Globus pallidus (tissue), 1 donor: Measurements from ENCODE around the gene WDR35.

ENCODE experiments used
- DNase-seq: peaks from one replicate; pipeline ENCODE4 v3.0.0-alpha.2; 2015; ENCODE audit warnings: low spot score

Gene WDR35

GRCh38 chr2:19868701-19869580, 121.0 kb downstream of the WDR35 start:
- DNase-seq = no peak

GRCh38 chr2:19868224-19868623, 121.7 kb downstream of the WDR35 start:
- DNase-seq = no peak

- no peak for DNase-seq
Measured at GRCh38 chr2:19866771-19867170, 123.1 kb downstream of the WDR35 start.

- DNase-seq = no peak
Measured at GRCh38 chr2:19865151-19865550, 124.8 kb downstream of the WDR35 start.

- no peak for DNase-seq
Measured at GRCh38 chr2:19864381-19864780, 125.5 kb downstream of the WDR35 start.

GRCh38 chr2:19863303-19864041, 126.4 kb downstream of the WDR35 start:
- peak; percentile 53 for DNase-seq

- DNase-seq = no peak
Measured at GRCh38 chr2:19861813-19862212, 128.1 kb downstream of the WDR35 start.
